K562 (cell line): ENCODE data around the gene RPS27. TPM values are rescaled to one million over a fixed set of nuclear protein-coding genes. Genes with fewer than 3 reads are reported as not detected.

Experiments used
- ATAC-seq: fragments of 200-7000 bp; cut with Tn5 transposase; 3 replicates; pipeline ENCODE4 v1.9.1; 2020; ENCODE audit warnings: moderate library complexity
- BruUV-seq: library from RNA; stranded (reverse); fragments of 400-500 nt; replicated peaks from 2 replicates; lab custom pipeline; 2021; lab: Mats Ljungman, UMichigan
- CTCF ChIA-PET: fragments of 300-600 bp; formaldehyde crosslinking; extraction: SDS; loops from one replicate; lab custom pipeline; 2021; ENCODE audit warnings: low intra/inter-chr PET ratio; lab: Yijun Ruan, JAX
- POLR2A ChIA-PET: fragments of 300-600, 350-650 bp; sonication (Branson Sonifier 250); formaldehyde crosslinking; extraction: SDS; loops from one replicate; lab custom pipeline; 2021; ENCODE audit warnings: antibody characterized with exemption, inconsistent platforms; lab: Yijun Ruan, JAX
- DNase-seq, 4 experiments: peaks; one replicate each; pipeline versions ENCODE4 v3.0.0 to v3.0.0-alpha.2; 2011 to 2018; ENCODE audit warnings: low spot score in 3 of 4, mixed read lengths in 3 of 4; ENCODE audit errors: extremely low read depth in 1 of 4
- FAIRE-seq: peaks from 2 replicates; lab custom pipeline; 2011; peaks lifted over from hg19 to GRCh38; lab: Jason Lieb, UNC
- H2AFZ ChIP-seq: 2 replicates; pipeline ENCODE4 v1.6.0; 2011; ENCODE audit warnings: low read depth, low read length, control low read depth, inconsistent platforms
- H3K27ac ChIP-seq: fragments of 200-600 bp; 3 replicates; pipeline ENCODE4 v1.8.0; 2011; ENCODE audit warnings: low read depth, mild to moderate bottlenecking, control low read depth, inconsistent platforms, low read length, moderate library complexity, mixed read lengths; ENCODE audit errors: extremely low read depth
- H3K27me3 ChIP-seq, 2 experiments: fragments of 300-600 bp in 1 of 2; 2 replicates in 1 of 2; 3 replicates in 1 of 2; pipeline versions ENCODE4 v1.6.0 to v1.8.0; 2011; ENCODE audit warnings: inconsistent platforms in 2 of 2, low read length in 2 of 2, mild to moderate bottlenecking in 1 of 2, mixed read lengths in 1 of 2, moderate library complexity in 1 of 2; ENCODE audit not compliant: control insufficient read depth in 2 of 2, insufficient read depth in 2 of 2
- H3K36me3 ChIP-seq: fragments of 300-600 bp; 3 replicates; pipeline ENCODE4 v1.8.0; 2011; ENCODE audit warnings: mild to moderate bottlenecking, low read length, inconsistent platforms; ENCODE audit not compliant: control insufficient read depth, insufficient read depth
- H3K4me1 ChIP-seq, 2 experiments: fragments of 200-600 bp in 1 of 2; replicated peaks in 1 of 2; 2 replicates in 1 of 2; 3 replicates in 1 of 2; pipeline versions ENCODE4 v1.5.1 to v1.8.0; 2011; ENCODE audit warnings: inconsistent platforms in 2 of 2, low read length in 2 of 2, mild to moderate bottlenecking in 1 of 2, mixed read lengths in 1 of 2, moderate library complexity in 1 of 2; ENCODE audit not compliant: control insufficient read depth in 2 of 2, insufficient read depth in 2 of 2
- H3K4me2 ChIP-seq: 2 replicates; pipeline ENCODE4 v1.6.1; 2011; ENCODE audit warnings: low read length, control low read depth, inconsistent platforms, mixed read lengths; ENCODE audit not compliant: insufficient read depth
- H3K4me3 ChIP-seq: fragments of 200-600 bp; sonication (generic), shearing (Covaris generic); 2 replicates; pipeline ENCODE4 v1.5.1; 2016; ENCODE audit warnings: control low read depth, inconsistent platforms
- H3K79me2 ChIP-seq: fragments of 200-600 bp; 3 replicates; pipeline ENCODE4 v1.8.0; 2011; ENCODE audit warnings: low read length, inconsistent platforms; ENCODE audit not compliant: control insufficient read depth, insufficient read depth
- H3K9ac ChIP-seq, 2 experiments: 2 replicates each; pipeline versions ENCODE4 v1.6.0 to v1.6.1; 2011; ENCODE audit warnings: low read depth in 2 of 2, low read length in 2 of 2, control low read depth in 1 of 2, inconsistent platforms in 1 of 2, mild to moderate bottlenecking in 1 of 2, mixed read lengths in 1 of 2; ENCODE audit not compliant: insufficient read depth in 1 of 2
- H3K9me1 ChIP-seq: one replicate; pipeline ENCODE4 v1.6.0; 2011; ENCODE audit warnings: inconsistent platforms, mild to moderate bottlenecking, low read length, moderate library complexity; ENCODE audit not compliant: control insufficient read depth, insufficient read depth
- H3K9me3 ChIP-seq: replicated peaks from 2 replicates; pipeline ENCODE4 v1.5.1; 2011; ENCODE audit warnings: low read depth, low read length, inconsistent platforms; ENCODE audit not compliant: control insufficient read depth, insufficient read depth
- H4K20me1 ChIP-seq: replicated peaks from 2 replicates; pipeline ENCODE4 v1.6.1; 2011; ENCODE audit warnings: low read length, inconsistent platforms, mixed read lengths; ENCODE audit not compliant: control insufficient read depth, insufficient read depth
- CHD1 ChIP-seq: fragments of 200-600 bp; sonication (generic); IDR thresholded peaks from one replicate; pipeline ENCODE4 v1.6.1; 2012; ENCODE audit warnings: mild to moderate bottlenecking, moderate library complexity, low read length, inconsistent platforms
- CREM ChIP-seq: IDR thresholded peaks from 2 replicates; pipeline ENCODE4 v1.6.1; 2014; ENCODE audit warnings: antibody characterized with exemption, low read depth
- ESRRB ChIP-seq: fragments of 250-450 bp; sonication (Bioruptor Pico); IDR thresholded peaks from 2 replicates; pipeline ENCODE4 v1.5.0; 2020; ENCODE audit warnings: mild to moderate bottlenecking, moderate library complexity, borderline replicate concordance
- FUS ChIP-seq: fragments of 200-400 bp; formaldehyde crosslinking; optimal IDR thresholded peaks from 2 replicates; pipeline ENCODE3; 2017; ENCODE audit warnings: low read depth, low read length
- HLTF ChIP-seq: fragments of 450-650 bp; IDR thresholded peaks from 2 replicates; pipeline ENCODE4 v1.6.1; 2016
- JUN ChIP-seq, 2 experiments: sonication (generic) in 1 of 2; formaldehyde crosslinking in 1 of 2; IDR thresholded peaks; 2 replicates each; pipeline versions ENCODE4 v1.6.1 to v1.8.0; 2012 to 2022; ENCODE audit warnings: borderline replicate concordance in 2 of 2, mild to moderate bottlenecking in 2 of 2, improper control_type of control experiment in 1 of 2, low read depth in 1 of 2, low read length in 1 of 2, missing genetic modification reagents in 1 of 2
- MEF2D ChIP-seq: conservative IDR thresholded peaks from 2 replicates; pipeline ENCODE4 v1.6.1; 2016; ENCODE audit warnings: low read depth, missing genetic modification characterization, missing compliant biosample characterization
- SMAD2 ChIP-seq: fragments of 150-350 bp; IDR thresholded peaks from 2 replicates; pipeline ENCODE4 v1.6.1; 2014; ENCODE audit warnings: low read depth, mild to moderate bottlenecking, low read length
- SMARCA5 ChIP-seq: fragments of 450-650 bp; IDR thresholded peaks from 2 replicates; pipeline ENCODE4 v1.6.1; 2016
- SNIP1 ChIP-seq: fragments of 450-650 bp; IDR thresholded peaks from 2 replicates; pipeline ENCODE4 v1.7.1; 2017; ENCODE audit warnings: low read depth, mild to moderate bottlenecking
- SPI1 ChIP-seq: IDR thresholded peaks from 2 replicates; pipeline ENCODE4 v1.6.1; 2011; ENCODE audit warnings: low read depth, low read length, control low read depth, borderline replicate concordance
- THRAP3 ChIP-seq: fragments of 450-650 bp; IDR thresholded peaks from 2 replicates; pipeline ENCODE4 v1.6.1; 2016; ENCODE audit warnings: mild to moderate bottlenecking, inconsistent platforms, borderline replicate concordance
- YY1 ChIP-seq, 3 experiments: IDR thresholded peaks; 2 replicates each; pipeline ENCODE4 v1.6.1; 2011; ENCODE audit warnings: low read length in 2 of 3, mild to moderate bottlenecking in 2 of 3, moderate library complexity in 2 of 3, borderline replicate concordance in 1 of 3, control low read depth in 1 of 3, low read depth in 1 of 3; ENCODE audit not compliant: insufficient read depth in 3 of 3, insufficient replicate concordance in 2 of 3, control insufficient read depth in 1 of 3, insufficient read length in 1 of 3; ENCODE audit errors: extremely low read depth in 1 of 3
- ZBTB7A ChIP-seq: IDR thresholded peaks from 2 replicates; pipeline ENCODE4 v1.6.1; 2011; ENCODE audit warnings: low read depth, mild to moderate bottlenecking, low read length, moderate library complexity, borderline replicate concordance; ENCODE audit not compliant: control insufficient read depth
- ZFP30 ChIP-seq: fragments of 250-450 bp; sonication (Bioruptor Pico); IDR thresholded peaks from 2 replicates; pipeline ENCODE4 v1.8.0; 2022; ENCODE audit warnings: moderate library complexity, mild to moderate bottlenecking, inconsistent platforms, borderline replicate concordance
- ZSCAN29 ChIP-seq: fragments of 450-650 bp; IDR thresholded peaks from 2 replicates; pipeline ENCODE4 v1.6.1; 2017
- WGBS: fragments of 100-300 bp; shearing (Covaris generic); methylation state at CpG from one replicate; pipeline ENCODE4 v1.1.6; 2016; ENCODE audit warnings: low coverage, mixed read lengths; ENCODE audit not compliant: insufficient coverage; ENCODE audit errors: missing lambda C conversion rate; 5-methylcytosine and 5-hydroxymethylcytosine counted together
- in situ Hi-C: fragments of 300-500 bp; cut with MboI; formaldehyde crosslinking; loops from 4 replicates; pipeline ENCODE4 v1.15.0; 2018; ENCODE audit warnings: inconsistent platforms, mixed read lengths
- intact Hi-C: fragments of 100-400 bp; cut with micrococcal nuclease; formaldehyde crosslinking; loops from 2 replicates; pipeline ENCODE4 v1.14.2; 2022
- polyA plus RNA-seq, 8 experiments: library from polyadenylated mRNA; depleted of rRNA in 4 of 8; stranded (reverse) in 5 of 8; unstranded in 3 of 8; fragments of >200 nt; fragmentation: Nextera tagmentation in 2 of 8; fragmentation: Illumina TruSeq in 1 of 8; extraction: Ambion mirVana in 2 of 8; extraction: Trizol in 1 of 8; gene quantifications; 2 replicates each; pipeline versions ENCODE4 v1.2.1 to v1.2.3, GENCODE V29; 2011 to 2014; ENCODE audit warnings: inconsistent platforms in 1 of 8, missing spikeins in 1 of 8
- total RNA-seq, 7 experiments: library from RNA; depleted of rRNA in 6 of 7; stranded (reverse); fragments of >200 nt in 6 of 7; fragmentation: Illumina TruSeq in 2 of 7; extraction: Trizol in 2 of 7; gene quantifications; 2 replicates each; pipeline versions ENCODE4 v1.2.1 to v1.2.3, GENCODE V29; 2011 to 2021; ENCODE audit warnings: low replicate concordance in 1 of 7
- TF ChIP-seq, protein P1 (sequence below): sonication (generic); formaldehyde crosslinking; IDR thresholded peaks from 2 replicates; pipeline ENCODE4 v1.8.0; 2022; ENCODE audit warnings: missing genetic modification reagents, mild to moderate bottlenecking, moderate library complexity, borderline replicate concordance
- TF ChIP-seq, protein P2 (sequence below), 3 experiments: fragments of 200-800 bp in 1 of 3; sonication (Bioruptor generic) in 1 of 3; sonication (generic) in 1 of 3; formaldehyde crosslinking in 1 of 3; IDR thresholded peaks; 2 replicates each; pipeline versions ENCODE4 v1.6.1 to v1.8.0; 2016 to 2022; ENCODE audit warnings: mild to moderate bottlenecking in 2 of 3, missing compliant biosample characterization in 2 of 3, missing genetic modification characterization in 2 of 3, missing genetic modification reagents in 1 of 3

RPS27 gene
- total and polyA plus RNA-seq, 9 of the 15 experiments (the other 6 are each of a cell fraction or from before 2014, with no cell fraction given), result 2,091 to 9,377 (median 6,706) TPM

DNA sequence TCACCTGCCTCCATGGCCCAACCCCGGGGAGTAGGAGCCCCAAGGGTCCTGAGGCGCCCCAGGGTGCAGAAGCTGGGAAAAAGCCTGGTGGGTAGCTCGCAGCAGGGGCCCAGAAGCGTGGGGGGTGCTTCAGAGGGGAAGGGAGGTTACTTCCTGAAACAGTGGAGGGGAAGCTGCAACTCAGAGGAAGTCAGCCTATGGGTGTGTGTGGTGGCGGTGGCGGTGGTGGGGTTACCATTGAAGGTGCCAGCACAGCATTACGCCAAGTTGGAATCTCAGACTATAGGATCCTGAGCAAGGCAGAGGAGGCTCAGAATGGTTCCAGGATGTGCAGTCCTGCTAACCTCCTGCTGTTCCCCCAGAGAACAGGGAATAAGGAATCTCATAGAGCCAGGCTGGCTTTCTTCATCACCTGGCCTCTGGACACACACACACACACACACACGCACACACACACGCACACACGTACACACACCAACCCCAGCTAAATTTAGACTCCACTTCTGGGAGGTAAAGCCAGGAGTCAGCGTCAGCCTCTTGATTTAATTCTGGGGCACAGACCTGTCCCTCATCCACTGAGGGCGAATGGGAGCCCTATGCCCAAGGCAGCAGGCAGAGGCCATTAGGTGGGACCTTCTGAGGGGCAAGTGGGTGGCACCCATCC is 45.3 kb upstream of the RPS27 start:
- no TSS peak for BruUV-seq
- peak overlapping the region; percentile 61; the same call in 1 of the 2 replicates for H2AFZ ChIP-seq
- TF ChIP-seq, protein P1, sequence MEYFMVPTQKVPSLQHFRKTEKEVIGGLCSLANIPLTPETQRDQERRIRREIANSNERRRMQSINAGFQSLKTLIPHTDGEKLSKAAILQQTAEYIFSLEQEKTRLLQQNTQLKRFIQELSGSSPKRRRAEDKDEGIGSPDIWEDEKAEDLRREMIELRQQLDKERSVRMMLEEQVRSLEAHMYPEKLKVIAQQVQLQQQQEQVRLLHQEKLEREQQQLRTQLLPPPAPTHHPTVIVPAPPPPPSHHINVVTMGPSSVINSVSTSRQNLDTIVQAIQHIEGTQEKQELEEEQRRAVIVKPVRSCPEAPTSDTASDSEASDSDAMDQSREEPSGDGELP (CRISPR knock-in tag), result 0 out of 2 replicates have a peak, but pooled peaks have one; percentile 22
- no peak for TF ChIP-seq SMAD2
- TF ChIP-seq SPI1, result peak; percentile 87
- TF ChIP-seq CREM, result no peak; the same call in 1 of the 2 replicates
- TF ChIP-seq MEF2D (tag), result 0 out of 2 replicates have a peak, but pooled peaks have one; percentile 47
- TF ChIP-seq SNIP1, result no peak
- no peak for TF ChIP-seq FUS
- 0 out of 2 replicates have a peak, but pooled peaks have one; percentile 50 for TF ChIP-seq THRAP3
- peak; percentile 77 for TF ChIP-seq ZBTB7A
- TF ChIP-seq YY1 (IDR thresholded peaks at IDR 0.05; ENCODE audit: borderline replicate concordance in 1 of 3, control insufficient read depth in 1 of 3, extremely low read depth in 1 of 3, insufficient read depth in 3 of 3, insufficient read length in 1 of 3, insufficient replicate concordance in 2 of 3, low read depth in 1 of 3, low read length in 2 of 3), result peak in 2 of 3 experiments; percentile 28 to 36
- 0 out of 2 replicates have a peak, but pooled peaks have one; percentile 40 for TF ChIP-seq SMARCA5
- no peak for TF ChIP-seq JUN (IDR thresholded peaks at IDR 0.05; ENCODE audit: borderline replicate concordance, low read depth, low read length)
- peak; percentile 62; the same call in 1 of the 2 replicates for TF ChIP-seq JUN (CRISPR knock-in tag; IDR thresholded peaks at IDR 0.05; ENCODE audit: borderline replicate concordance)
- TF ChIP-seq ZSCAN29, result no peak
- TF ChIP-seq, protein P2, sequence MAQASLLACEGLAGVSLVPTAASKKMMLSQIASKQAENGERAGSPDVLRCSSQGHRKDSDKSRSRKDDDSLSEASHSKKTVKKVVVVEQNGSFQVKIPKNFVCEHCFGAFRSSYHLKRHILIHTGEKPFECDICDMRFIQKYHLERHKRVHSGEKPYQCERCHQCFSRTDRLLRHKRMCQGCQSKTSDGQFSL (CRISPR knock-in tag; IDR thresholded peaks at IDR 0.05), result peak; percentile 93
- TF ChIP-seq, protein P2 (tag; IDR thresholded peaks at IDR 0.05), result peak in 1 of 2 experiments; percentile 87; a peak in 2 of 4 replicates
- TF ChIP-seq ZFP30 (CRISPR knock-in tag), result no peak
- peak; percentile 75; the same call in 1 of the 2 replicates for TF ChIP-seq HLTF
- TF ChIP-seq CHD1, result peak; percentile 50
- TF ChIP-seq ESRRB (CRISPR knock-in tag), result no peak

More for the DNA sequence above, 45.3 kb upstream of the RPS27 start:
- no peaks in the 10 kb centered on the region for H3K27me3 ChIP-seq
- POLR2A ChIA-PET, result interaction anchor here (0.6 to 5.5 kb wide), 17 partner anchors 11 to 302 kb away, joined by 3 to 39 read pairs (median 4); partner anchors contain the start of genes CREB3L4, CRTC2, GATAD2B and JTB
- peak overlapping the region; percentile 99 for H3K4me3 ChIP-seq
- H3K4me1 ChIP-seq, result peaks cover 12 to 32% of the 10 kb centered on the region in 2 experiments; a peak in 4 of 5 replicates
- CTCF ChIA-PET, result interaction anchor here (0.9 to 1.8 kb wide), 2 partner anchors 41 to 124 kb away, joined by 6 to 7 read pairs; partner anchors contain the start of gene RAB13
- H3K27ac ChIP-seq, result peak overlapping the region; percentile 85
- H3K79me2 ChIP-seq, result peaks cover 29% of the 10 kb centered on the region
- peak overlapping the region; percentile 98 for H3K4me2 ChIP-seq
- DNase-seq, result peak; percentile 50 to 77 (median 66)
- H3K9ac ChIP-seq, result peak overlapping the region; percentile 88 to 99
- no peaks in the 10 kb centered on the region for H4K20me1 ChIP-seq
- peak; percentile 90 for FAIRE-seq
- WGBS, result 1% methylated on average over 12 of the region's 12 CpGs
- in situ Hi-C loops (no loop called here), intact Hi-C loops (loop anchor here (5.0 kb wide), 1 partner anchor 42 kb away; the partner anchor contains the start of gene RAB13)
- H3K36me3 ChIP-seq, result peaks cover 69% of the 10 kb centered on the region
- no peaks in the 10 kb centered on the region for H3K9me1 ChIP-seq
- ATAC-seq, result peak; percentile 68
- no peaks in the 10 kb centered on the region for H3K9me3 ChIP-seq
